ENCODE data around the gene HTD2. TPM values are rescaled to one million over a fixed set of nuclear protein-coding genes. Genes with fewer than 3 reads are reported as not detected.
A peak's percentile ranks its signal among the peaks of the same experiment; 100 is the strongest.

The HTD2 gene
- total and polyA plus RNA-seq, 2 of the 4 experiments (the other 2 are of a cell fraction): 6.4 to 13.3 TPM

DNA sequence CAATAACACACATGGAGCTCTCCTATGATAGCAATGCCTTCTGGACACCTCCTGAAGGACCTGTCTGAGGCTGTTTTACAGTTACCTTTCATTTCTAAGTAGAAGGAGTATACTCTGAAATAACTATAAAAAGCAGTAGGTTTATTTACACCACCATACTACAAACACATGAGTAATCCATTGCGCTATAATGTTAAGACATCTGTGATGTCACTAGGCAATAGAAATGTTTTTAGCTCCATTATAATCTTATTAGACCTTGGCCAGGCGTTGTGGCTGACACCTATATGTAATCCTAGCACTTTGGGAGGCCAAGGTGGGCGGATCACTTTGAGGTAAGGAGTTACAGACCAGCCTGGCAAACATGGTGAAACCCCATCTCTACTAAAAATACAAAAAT is 51.1 kb downstream of the HTD2 start:
- H4K20me1 ChIP-seq (ENCODE audit: insufficient read depth, low read length): peaks cover 14% of the 10 kb centered on the region; the same call in 1 of the 2 replicates
- no peak overlapping the region for H4K5ac ChIP-seq (ENCODE audit: low read depth, low read length)
- intact Hi-C loops (cut with micrococcal nuclease) (no loop called here), in situ Hi-C loops (cut with MboI; ENCODE audit: low sequenced_read_pairs) (no loop called here), dilution Hi-C loops (cut with HindIII; ENCODE audit: low sequenced_read_pairs, unreplicated experiment) (no loop called here)
- H2AK9ac ChIP-seq (replicated peaks; ENCODE audit: low read depth, low read length, poor library complexity): no peak overlapping the region
- H3K36me3 ChIP-seq (ENCODE audit: control insufficient read depth, insufficient read depth, low read length): peaks cover 2% of the 10 kb centered on the region; the same call in 1 of the 2 replicates
- no CpG with 5 or more reads among the region's 3 CpGs for WGBS, 2 experiments (ENCODE audit: extremely low coverage in 2 of 2, insufficient read length in 1 of 2)
- no peak overlapping the region for H2BK120ac ChIP-seq (ENCODE audit: low read depth, low read length)
- no peak overlapping the region for H2AFZ ChIP-seq (replicated peaks; ENCODE audit: low read length, poor library complexity)
- no peak overlapping the region for H4K8ac ChIP-seq (ENCODE audit: low read depth in 2 of 2, low read length in 2 of 2)
- peaks cover 18 to 57% of the 10 kb centered on the region in 2 experiments for H3K79me1 ChIP-seq (ENCODE audit: low read depth in 1 of 2, low read length in 2 of 2)
- ChIA-PET POLR2A (ENCODE audit: unreplicated experiment) (no interaction called here), CTCF (no interaction called here)
- ATAC-seq (ENCODE audit: low read depth): no peak
- no peak overlapping the region for H3K4me3 ChIP-seq (ENCODE audit: insufficient read depth, low read depth, low read length)
- peak overlapping the region; percentile 78; the same call in 1 of the 2 replicates for H3K4ac ChIP-seq (ENCODE audit: low read depth, low read length)
- no peak overlapping the region for H3K18ac ChIP-seq (ENCODE audit: low read depth, low read length)
- H2AK5ac ChIP-seq (ENCODE audit: low read depth, low read length): 0 out of 2 replicates have a peak overlapping the region, but pooled peaks have one; percentile 56
- H3K4me2 ChIP-seq (ENCODE audit: low read depth, low read length): no peak overlapping the region
- peaks cover 14% of the 10 kb centered on the region for H3K9me1 ChIP-seq (ENCODE audit: insufficient read depth, low read length)
- no peak overlapping the region for H3K9ac ChIP-seq (ENCODE audit: low read depth, low read length)
- no peak overlapping the region for H2BK20ac ChIP-seq (ENCODE audit: low read depth, low read length)
- no peak overlapping the region for H4K91ac ChIP-seq (ENCODE audit: insufficient read depth, low read depth, low read length)
- no peak overlapping the region for H3K23ac ChIP-seq (ENCODE audit: low read depth, low read length)
- peak; percentile 32 for DNase-seq
- H3K4me1 ChIP-seq (ENCODE audit: control insufficient read depth, insufficient read depth, low read length): peaks cover 14% of the 10 kb centered on the region
- H3K56ac ChIP-seq (ENCODE audit: extremely low read depth, insufficient read depth, low read length): no peak overlapping the region
- no peaks in the 10 kb centered on the region for H3K9me3 ChIP-seq (ENCODE audit: control insufficient read depth, insufficient read depth, low read length)
- no peak overlapping the region for H3K14ac ChIP-seq (replicated peaks; ENCODE audit: low read depth, low read length)
- H3K27me3 ChIP-seq (ENCODE audit: control insufficient read depth, insufficient read depth, low read length): no peaks in the 10 kb centered on the region
- H3K27ac ChIP-seq (ENCODE audit: insufficient read depth, low read length): no peak overlapping the region
- H2BK5ac ChIP-seq (ENCODE audit: low read depth, low read length, poor library complexity, severe bottlenecking): no peak overlapping the region
- no peak overlapping the region for H2BK15ac ChIP-seq (ENCODE audit: low read depth, low read length)
- TF ChIP-seq MXI1 (IDR thresholded peaks at IDR 0.05; ENCODE audit: borderline replicate concordance, low read depth, low read length): no peak
- TF ChIP-seq CEBPB (IDR thresholded peaks at IDR 0.05; ENCODE audit: low read depth, low read length): 0 out of 2 replicates have a peak, but pooled peaks have one; percentile 12
- BruUV-seq (replicated peaks): no TSS peak

All from IMR-90 (cell line).